DOHH2 (cell line): Measurements from ENCODE around the gene LRRC52.

Source experiments
- H3F3A ChIP-seq: fragments of 200-600 bp; sonication (generic), shearing (Covaris generic); 2 replicates; pipeline ENCODE4 v1.6.0; 2016; ENCODE audit warnings: antibody characterized with exemption, mild to moderate bottlenecking; ENCODE audit not compliant: control insufficient read depth, insufficient read depth
- H3K27ac ChIP-seq: fragments of 200-600 bp; sonication (generic); 2 replicates; pipeline ENCODE4 v1.5.1; 2014; ENCODE audit warnings: low read depth, mild to moderate bottlenecking, low read length, moderate library complexity
- H3K27me3 ChIP-seq: fragments of 200-600 bp; sonication (generic); 2 replicates; pipeline ENCODE4 v1.6.1; 2014; ENCODE audit warnings: mild to moderate bottlenecking, low read length, mixed read lengths; ENCODE audit not compliant: control insufficient read depth
- H3K36me3 ChIP-seq: fragments of 200-600 bp; sonication (generic); 2 replicates; pipeline ENCODE4 v1.6.1; 2014; ENCODE audit warnings: mild to moderate bottlenecking, low read length, moderate library complexity, mixed read lengths; ENCODE audit not compliant: control insufficient read depth
- H3K4me1 ChIP-seq: fragments of 200-600 bp; sonication (generic); 2 replicates; pipeline ENCODE4 v1.6.1; 2014; ENCODE audit warnings: mild to moderate bottlenecking, low read length, mixed read lengths; ENCODE audit not compliant: control insufficient read depth
- H3K4me2 ChIP-seq: fragments of 200-600 bp; sonication (generic); 2 replicates; pipeline ENCODE4 v1.6.0; 2014; ENCODE audit warnings: mild to moderate bottlenecking, low read length, moderate library complexity
- H3K4me3 ChIP-seq: fragments of 200-600 bp; sonication (generic); 2 replicates; pipeline ENCODE4 v1.5.1; 2014; ENCODE audit warnings: mild to moderate bottlenecking, low read length, mixed read lengths
- H3K79me2 ChIP-seq: fragments of 200-600 bp; sonication (generic); 2 replicates; pipeline ENCODE4 v1.6.1; 2014; ENCODE audit warnings: mild to moderate bottlenecking, low read length, mixed read lengths; ENCODE audit not compliant: control insufficient read depth
- H3K9me2 ChIP-seq: fragments of 200-600 bp; sonication (generic); replicated peaks from 2 replicates; pipeline ENCODE4 v1.6.1; 2014; ENCODE audit warnings: mild to moderate bottlenecking, low read length, mixed read lengths; ENCODE audit not compliant: control insufficient read depth
- H3K9me3 ChIP-seq: fragments of 200-600 bp; sonication (generic); 2 replicates; pipeline ENCODE4 v1.6.1; 2014; ENCODE audit warnings: antibody characterized with exemption, low read length, mixed read lengths; ENCODE audit not compliant: control insufficient read depth, insufficient read depth
- H4K20me1 ChIP-seq: fragments of 200-600 bp; sonication (generic); 2 replicates; pipeline ENCODE4 v1.6.0; 2014; ENCODE audit warnings: low read depth, mild to moderate bottlenecking, antibody characterized with exemption, low read length, moderate library complexity; ENCODE audit not compliant: control insufficient read depth, insufficient read depth
- EZH2phosphoT487 ChIP-seq: fragments of 200-600 bp; sonication (generic); IDR thresholded peaks from 2 replicates; pipeline ENCODE4 v1.6.1; 2017; ENCODE audit warnings: borderline replicate concordance, mild to moderate bottlenecking, antibody characterized with exemption, low read length, moderate library complexity, mixed read lengths
- TF ChIP-seq, protein P1 (sequence below): fragments of 200-600 bp; sonication (generic); IDR thresholded peaks from one replicate; pipeline ENCODE4 v1.5.1; 2014; ENCODE audit warnings: antibody characterized with exemption, mild to moderate bottlenecking, low read depth, low read length; ENCODE audit not compliant: poor library complexity, severe bottlenecking

Gene LRRC52

DNA sequence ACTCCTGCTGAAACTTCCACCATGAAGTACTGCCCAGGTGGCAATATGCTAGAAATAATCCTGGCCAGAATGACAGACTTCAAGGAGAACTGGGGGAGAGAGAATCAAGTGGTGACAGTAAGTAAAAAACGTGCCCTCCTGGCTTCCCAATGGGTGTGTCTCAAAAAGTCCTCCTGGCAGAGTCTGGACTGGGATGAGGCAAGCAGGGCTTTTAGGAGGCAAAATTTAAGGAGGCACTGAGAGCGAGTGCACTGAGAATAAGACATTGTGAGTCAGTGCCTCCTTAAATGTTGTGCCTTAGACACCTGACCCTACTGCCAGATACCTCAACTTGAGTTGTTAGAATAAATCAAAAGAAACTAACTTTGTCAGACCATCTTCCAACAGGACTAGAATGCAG, 2.2 kb downstream of the LRRC52 start:
- TF ChIP-seq, protein P1, sequence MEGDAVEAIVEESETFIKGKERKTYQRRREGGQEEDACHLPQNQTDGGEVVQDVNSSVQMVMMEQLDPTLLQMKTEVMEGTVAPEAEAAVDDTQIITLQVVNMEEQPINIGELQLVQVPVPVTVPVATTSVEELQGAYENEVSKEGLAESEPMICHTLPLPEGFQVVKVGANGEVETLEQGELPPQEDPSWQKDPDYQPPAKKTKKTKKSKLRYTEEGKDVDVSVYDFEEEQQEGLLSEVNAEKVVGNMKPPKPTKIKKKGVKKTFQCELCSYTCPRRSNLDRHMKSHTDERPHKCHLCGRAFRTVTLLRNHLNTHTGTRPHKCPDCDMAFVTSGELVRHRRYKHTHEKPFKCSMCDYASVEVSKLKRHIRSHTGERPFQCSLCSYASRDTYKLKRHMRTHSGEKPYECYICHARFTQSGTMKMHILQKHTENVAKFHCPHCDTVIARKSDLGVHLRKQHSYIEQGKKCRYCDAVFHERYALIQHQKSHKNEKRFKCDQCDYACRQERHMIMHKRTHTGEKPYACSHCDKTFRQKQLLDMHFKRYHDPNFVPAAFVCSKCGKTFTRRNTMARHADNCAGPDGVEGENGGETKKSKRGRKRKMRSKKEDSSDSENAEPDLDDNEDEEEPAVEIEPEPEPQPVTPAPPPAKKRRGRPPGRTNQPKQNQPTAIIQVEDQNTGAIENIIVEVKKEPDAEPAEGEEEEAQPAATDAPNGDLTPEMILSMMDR = no peak
- no peak for TF ChIP-seq EZH2phosphoT487
- Histone ChIP-seq H4K20me1 (no peaks in the 10 kb centered on the region), H3K4me2 (no peak overlapping the region), H3K4me1 (no peaks in the 10 kb centered on the region), H3K27ac (no peak overlapping the region), H3K27me3 (peaks cover 17% of the 10 kb centered on the region; the same call in 1 of the 2 replicates), H3K79me2 (no peaks in the 10 kb centered on the region), H3K9me3 (no peaks in the 10 kb centered on the region), H3F3A (no peaks in the 10 kb centered on the region), H3K9me2 (no peaks in the 10 kb centered on the region), H3K36me3 (no peaks in the 10 kb centered on the region), H3K4me3 (no peak overlapping the region)

DNA sequence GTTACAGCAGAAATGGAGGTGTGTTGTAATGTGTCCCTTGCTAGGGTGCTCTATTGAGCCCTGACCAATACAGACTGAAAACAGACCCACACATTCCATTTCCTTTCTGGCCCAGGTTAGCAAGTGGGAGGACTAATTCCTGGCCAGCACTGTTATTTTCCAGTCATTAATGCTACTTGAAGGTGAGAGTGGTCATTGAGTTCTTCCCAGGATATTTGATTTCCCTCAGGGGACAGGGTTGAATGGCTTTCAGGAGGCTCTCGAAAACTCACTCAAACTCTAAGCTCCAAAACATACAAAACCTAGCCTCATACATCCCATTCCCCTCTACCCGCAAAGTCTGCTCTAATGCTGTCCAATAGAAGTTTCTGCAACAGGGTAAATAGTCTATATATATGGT, 6.2 kb downstream of the LRRC52 start:
- Histone ChIP-seq H3K27me3 (peaks cover 16% of the 10 kb centered on the region), H3K79me2 (no peaks in the 10 kb centered on the region), H3K4me3 (no peak overlapping the region), H3K9me2 (no peaks in the 10 kb centered on the region), H3F3A (no peaks in the 10 kb centered on the region), H3K4me1 (no peaks in the 10 kb centered on the region), H3K4me2 (no peak overlapping the region), H3K27ac (no peak overlapping the region), H3K9me3 (no peaks in the 10 kb centered on the region), H4K20me1 (no peaks in the 10 kb centered on the region), H3K36me3 (no peaks in the 10 kb centered on the region)
- no peak for TF ChIP-seq EZH2phosphoT487
- TF ChIP-seq, protein P1 = no peak

DNA sequence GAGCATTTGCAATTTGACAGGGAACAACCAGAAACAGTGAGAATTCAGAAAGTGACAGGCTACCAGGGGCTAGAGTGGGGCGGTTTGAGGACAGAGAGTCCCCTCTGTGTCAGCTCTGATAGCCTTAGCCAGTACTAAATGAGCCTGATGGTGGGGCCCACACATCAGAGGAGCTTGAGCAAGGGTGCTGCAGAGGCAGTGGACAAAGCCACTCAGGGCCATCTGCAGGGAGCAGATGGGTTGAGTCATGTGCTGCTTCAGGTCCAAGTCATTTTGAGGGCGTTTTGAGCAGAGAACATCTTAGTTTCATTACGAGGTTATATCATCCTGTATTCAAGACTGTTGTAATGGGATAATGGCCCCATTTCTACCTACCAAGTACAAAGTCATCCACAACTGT, 7.7 kb downstream of the LRRC52 start:
- no peaks in the 10 kb centered on the region for H3K4me1 ChIP-seq
- H3K4me2 ChIP-seq = no peak overlapping the region
- no peaks in the 10 kb centered on the region for H3K9me2 ChIP-seq
- H3K36me3 ChIP-seq = no peaks in the 10 kb centered on the region
- TF ChIP-seq, protein P1 = no peak
- no peak for TF ChIP-seq EZH2phosphoT487
- H3K79me2 ChIP-seq = no peaks in the 10 kb centered on the region
- no peak overlapping the region for H3K4me3 ChIP-seq
- H3F3A ChIP-seq = no peaks in the 10 kb centered on the region
- H4K20me1 ChIP-seq = no peaks in the 10 kb centered on the region
- H3K9me3 ChIP-seq = no peaks in the 10 kb centered on the region
- no peak overlapping the region for H3K27ac ChIP-seq
- H3K27me3 ChIP-seq = peaks cover 13% of the 10 kb centered on the region
